ENCODE measurements around the gene OPHN1.
"Not testable (repeated sequence)": the region's sequence is repeated elsewhere in the genome, so short reads cannot be mapped to it uniquely, and the experiment has no call there.

GRCh38 chrX:68377579-68377978, 55.7 kb downstream of the OPHN1 start:
- TF ChIP-seq, protein P1, sequence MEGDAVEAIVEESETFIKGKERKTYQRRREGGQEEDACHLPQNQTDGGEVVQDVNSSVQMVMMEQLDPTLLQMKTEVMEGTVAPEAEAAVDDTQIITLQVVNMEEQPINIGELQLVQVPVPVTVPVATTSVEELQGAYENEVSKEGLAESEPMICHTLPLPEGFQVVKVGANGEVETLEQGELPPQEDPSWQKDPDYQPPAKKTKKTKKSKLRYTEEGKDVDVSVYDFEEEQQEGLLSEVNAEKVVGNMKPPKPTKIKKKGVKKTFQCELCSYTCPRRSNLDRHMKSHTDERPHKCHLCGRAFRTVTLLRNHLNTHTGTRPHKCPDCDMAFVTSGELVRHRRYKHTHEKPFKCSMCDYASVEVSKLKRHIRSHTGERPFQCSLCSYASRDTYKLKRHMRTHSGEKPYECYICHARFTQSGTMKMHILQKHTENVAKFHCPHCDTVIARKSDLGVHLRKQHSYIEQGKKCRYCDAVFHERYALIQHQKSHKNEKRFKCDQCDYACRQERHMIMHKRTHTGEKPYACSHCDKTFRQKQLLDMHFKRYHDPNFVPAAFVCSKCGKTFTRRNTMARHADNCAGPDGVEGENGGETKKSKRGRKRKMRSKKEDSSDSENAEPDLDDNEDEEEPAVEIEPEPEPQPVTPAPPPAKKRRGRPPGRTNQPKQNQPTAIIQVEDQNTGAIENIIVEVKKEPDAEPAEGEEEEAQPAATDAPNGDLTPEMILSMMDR (IDR thresholded peaks at IDR 0.05; ENCODE audit: poor library complexity, severe bottlenecking) = not testable (repeated sequence)
- not testable (repeated sequence) for TF ChIP-seq POLR2AphosphoS5 (IDR thresholded peaks at IDR 0.05); TAF1 (IDR thresholded peaks at IDR 0.05; ENCODE audit: low read depth)
